Measurements from ENCODE around the gene ASB16. TPM values are rescaled to one million over a fixed set of nuclear protein-coding genes. Genes with fewer than 3 reads are reported as not detected.

The ASB16 gene
- total and polyA plus RNA-seq, 2 donors (not counting 1 experiment from before 2014, with no cell fraction given): 0.17 TPM; not detected in 1

DNA sequence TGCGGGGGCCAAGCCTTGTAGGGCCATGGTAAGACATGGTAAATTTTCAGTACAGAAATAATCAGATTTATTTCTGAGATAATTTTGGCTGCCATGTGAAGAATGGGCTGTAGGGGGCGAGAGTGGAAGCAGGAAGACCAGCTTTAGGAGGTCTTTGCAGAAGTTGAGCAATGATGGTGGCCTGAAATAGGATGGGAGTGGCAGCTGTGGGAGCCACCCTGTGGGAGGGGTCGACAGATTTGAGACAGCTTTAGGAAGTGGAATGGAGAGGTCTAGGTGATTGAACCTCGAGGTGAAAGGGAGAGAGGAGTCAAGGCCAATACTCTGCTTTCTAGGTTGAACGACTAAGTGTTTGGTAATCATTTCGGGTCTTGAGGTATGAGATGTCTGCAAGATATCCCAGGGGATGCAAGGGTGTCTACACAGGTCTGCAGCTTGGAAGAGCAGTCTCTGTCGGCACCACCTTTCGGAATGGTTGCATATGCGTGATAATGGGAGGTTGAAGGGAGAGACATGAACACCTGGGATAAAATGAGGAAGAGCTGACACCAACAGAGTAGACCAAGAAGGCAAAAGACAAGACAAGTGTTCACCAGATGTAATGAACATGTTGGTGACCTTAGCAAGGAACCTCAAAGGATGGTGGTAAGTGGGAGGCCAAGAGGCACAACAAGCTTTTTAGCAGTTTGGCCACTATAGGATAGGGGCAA, 33.4 kb downstream of the ASB16 start:
- no peaks in the 10 kb centered on the region for H3K27me3 ChIP-seq (ENCODE audit: control insufficient read depth, insufficient read depth, low read length)
- H3K79me2 ChIP-seq (ENCODE audit: control insufficient read depth, insufficient read depth, low read length): peaks cover under 1% of the 10 kb centered on the region
- H3K4me3 ChIP-seq (replicated peaks in 1 of 4; ENCODE audit: control extremely low read depth in 1 of 4, insufficient read depth in 1 of 4, low read depth in 3 of 4, low read length in 4 of 4): no peak overlapping the region
- peak; percentile 40 to 72 for DNase-seq (ENCODE audit: low read depth in 2 of 2)
- H3K9me3 ChIP-seq (ENCODE audit: control insufficient read depth, insufficient read depth, low read depth, low read length): no peaks in the 10 kb centered on the region
- H3K9ac ChIP-seq (ENCODE audit: insufficient read depth, low read length): no peak overlapping the region
- peaks cover 31% of the 10 kb centered on the region for H3K4me1 ChIP-seq (ENCODE audit: control insufficient read depth, extremely low read depth, insufficient read depth, low read length)
- TF ChIP-seq, protein P1, sequence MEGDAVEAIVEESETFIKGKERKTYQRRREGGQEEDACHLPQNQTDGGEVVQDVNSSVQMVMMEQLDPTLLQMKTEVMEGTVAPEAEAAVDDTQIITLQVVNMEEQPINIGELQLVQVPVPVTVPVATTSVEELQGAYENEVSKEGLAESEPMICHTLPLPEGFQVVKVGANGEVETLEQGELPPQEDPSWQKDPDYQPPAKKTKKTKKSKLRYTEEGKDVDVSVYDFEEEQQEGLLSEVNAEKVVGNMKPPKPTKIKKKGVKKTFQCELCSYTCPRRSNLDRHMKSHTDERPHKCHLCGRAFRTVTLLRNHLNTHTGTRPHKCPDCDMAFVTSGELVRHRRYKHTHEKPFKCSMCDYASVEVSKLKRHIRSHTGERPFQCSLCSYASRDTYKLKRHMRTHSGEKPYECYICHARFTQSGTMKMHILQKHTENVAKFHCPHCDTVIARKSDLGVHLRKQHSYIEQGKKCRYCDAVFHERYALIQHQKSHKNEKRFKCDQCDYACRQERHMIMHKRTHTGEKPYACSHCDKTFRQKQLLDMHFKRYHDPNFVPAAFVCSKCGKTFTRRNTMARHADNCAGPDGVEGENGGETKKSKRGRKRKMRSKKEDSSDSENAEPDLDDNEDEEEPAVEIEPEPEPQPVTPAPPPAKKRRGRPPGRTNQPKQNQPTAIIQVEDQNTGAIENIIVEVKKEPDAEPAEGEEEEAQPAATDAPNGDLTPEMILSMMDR (conservative IDR thresholded peaks at IDR 0.05 in 1 of 2, IDR thresholded peaks at IDR 0.05 in 1 of 2; ENCODE audit: low read depth in 1 of 2, low read length in 2 of 2): peak; percentile 64 to 83
- no peak for TF ChIP-seq EZH2 (IDR thresholded peaks at IDR 0.05; ENCODE audit: low read length, missing control alignments)
- peak overlapping the region; percentile 6 for H3K27ac ChIP-seq (ENCODE audit: insufficient read depth, low read length)
- H2AFZ ChIP-seq (ENCODE audit: low read length): no peak overlapping the region
- H4K20me1 ChIP-seq (ENCODE audit: control insufficient read depth, extremely low read depth, insufficient read depth, low read length): no peaks in the 10 kb centered on the region
- H3K4me2 ChIP-seq (ENCODE audit: extremely low read depth, insufficient read depth, low read length): no peak overlapping the region
- peaks cover 11% of the 10 kb centered on the region for H3K36me3 ChIP-seq (ENCODE audit: control insufficient read depth, insufficient read depth, low read length)

DNA sequence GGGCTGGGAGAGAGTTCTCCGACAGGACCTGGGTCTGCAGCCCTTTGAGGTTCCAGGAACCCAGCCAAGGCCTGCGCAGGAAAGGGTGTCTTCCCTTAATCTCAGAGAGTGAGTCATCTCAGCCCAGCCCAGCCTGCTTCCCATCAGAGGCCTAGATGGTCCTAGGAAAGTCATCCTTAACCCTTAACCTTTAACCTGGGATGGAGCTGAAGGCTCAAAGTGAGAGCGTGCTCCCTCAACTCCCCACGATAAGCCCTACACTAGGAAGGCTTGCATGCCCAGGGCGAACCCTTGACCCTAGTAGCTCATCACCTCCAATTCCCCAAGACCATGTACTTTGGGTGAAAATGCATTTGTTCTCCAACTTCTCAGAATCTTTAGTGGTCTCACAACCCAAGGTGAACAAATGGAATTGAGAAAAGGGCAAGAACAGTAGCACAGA, 34.0 kb downstream of the ASB16 start:
- peak; percentile 65 to 70 for DNase-seq (ENCODE audit: low read depth in 2 of 2)
- H3K4me1 ChIP-seq (ENCODE audit: control insufficient read depth, extremely low read depth, insufficient read depth, low read length): peaks cover 35% of the 10 kb centered on the region
- H3K4me2 ChIP-seq (ENCODE audit: extremely low read depth, insufficient read depth, low read length): no peak overlapping the region
- H3K27ac ChIP-seq (ENCODE audit: insufficient read depth, low read length): peak overlapping the region; percentile 26
- H3K4me3 ChIP-seq (replicated peaks in 1 of 4; ENCODE audit: control extremely low read depth in 1 of 4, insufficient read depth in 1 of 4, low read depth in 3 of 4, low read length in 4 of 4): no peak overlapping the region
- no peak overlapping the region for H2AFZ ChIP-seq (ENCODE audit: low read length)
- H3K9me3 ChIP-seq (ENCODE audit: control insufficient read depth, insufficient read depth, low read depth, low read length): no peaks in the 10 kb centered on the region
- no peak overlapping the region for H3K9ac ChIP-seq (ENCODE audit: insufficient read depth, low read length)
- no peaks in the 10 kb centered on the region for H3K27me3 ChIP-seq (ENCODE audit: control insufficient read depth, insufficient read depth, low read length)
- no peaks in the 10 kb centered on the region for H3K79me2 ChIP-seq (ENCODE audit: control insufficient read depth, insufficient read depth, low read length)
- H4K20me1 ChIP-seq (ENCODE audit: control insufficient read depth, extremely low read depth, insufficient read depth, low read length): no peaks in the 10 kb centered on the region
- TF ChIP-seq, protein P1 (conservative IDR thresholded peaks at IDR 0.05 in 1 of 2, IDR thresholded peaks at IDR 0.05 in 1 of 2; ENCODE audit: low read depth in 1 of 2, low read length in 2 of 2): no peak
- no peak for TF ChIP-seq EZH2 (IDR thresholded peaks at IDR 0.05; ENCODE audit: low read length, missing control alignments)
- peaks cover 15% of the 10 kb centered on the region for H3K36me3 ChIP-seq (ENCODE audit: control insufficient read depth, insufficient read depth, low read length)

DNA sequence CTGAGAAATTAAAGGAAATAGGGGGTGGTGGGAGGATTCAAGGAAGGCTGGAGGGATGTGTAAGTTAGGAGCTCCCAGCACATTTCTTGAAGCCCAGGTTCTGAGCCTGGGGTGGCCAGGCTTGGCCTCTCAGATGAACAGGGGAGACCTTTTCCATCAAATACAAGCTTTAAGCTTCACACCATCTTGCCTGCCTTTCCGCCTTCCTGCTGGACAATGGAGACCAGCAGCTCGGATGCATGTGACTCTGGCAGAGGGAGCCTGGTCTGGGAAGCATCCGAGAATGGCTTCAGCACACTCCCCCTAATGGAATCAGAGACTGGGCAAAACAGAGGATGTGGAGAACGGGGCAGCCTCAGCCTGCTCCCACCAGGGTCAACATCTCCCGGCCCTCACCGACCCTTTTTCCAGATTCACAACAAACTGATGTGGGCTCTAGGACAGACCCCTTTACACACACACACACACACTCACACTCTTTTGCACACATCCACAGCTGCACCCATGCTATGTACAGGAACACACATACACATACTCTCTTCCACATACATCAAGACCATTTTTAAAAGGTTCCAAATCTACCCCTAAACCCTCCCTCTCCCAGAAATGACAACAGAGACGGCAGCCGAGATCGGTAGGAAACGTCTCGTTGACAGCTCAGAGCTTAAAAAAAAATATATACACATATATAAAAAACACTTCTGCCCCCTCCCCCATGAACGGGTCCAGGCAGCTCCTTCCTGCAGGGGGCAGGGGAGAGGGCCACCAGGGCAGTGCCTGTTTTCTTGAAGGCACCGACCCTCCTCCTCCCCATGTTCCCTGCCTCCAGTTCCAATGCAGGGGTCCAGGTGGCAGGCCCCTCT, 35.7 kb downstream of the ASB16 start:
- H3K4me1 ChIP-seq (ENCODE audit: control insufficient read depth, extremely low read depth, insufficient read depth, low read length): peaks cover 42% of the 10 kb centered on the region
- H3K4me2 ChIP-seq (ENCODE audit: extremely low read depth, insufficient read depth, low read length): no peak overlapping the region
- H4K20me1 ChIP-seq (ENCODE audit: control insufficient read depth, extremely low read depth, insufficient read depth, low read length): no peaks in the 10 kb centered on the region
- H3K4me3 ChIP-seq (replicated peaks in 1 of 4; ENCODE audit: control extremely low read depth in 1 of 4, insufficient read depth in 1 of 4, low read depth in 3 of 4, low read length in 4 of 4): no peak overlapping the region
- H3K79me2 ChIP-seq (ENCODE audit: control insufficient read depth, insufficient read depth, low read length): no peaks in the 10 kb centered on the region
- TF ChIP-seq EZH2 (IDR thresholded peaks at IDR 0.05; ENCODE audit: low read length, missing control alignments): no peak
- TF ChIP-seq, protein P1 (conservative IDR thresholded peaks at IDR 0.05 in 1 of 2, IDR thresholded peaks at IDR 0.05 in 1 of 2; ENCODE audit: low read depth in 1 of 2, low read length in 2 of 2): peak; percentile 8 to 22
- no peaks in the 10 kb centered on the region for H3K27me3 ChIP-seq (ENCODE audit: control insufficient read depth, insufficient read depth, low read length)
- no peak overlapping the region for H2AFZ ChIP-seq (ENCODE audit: low read length)
- H3K9ac ChIP-seq (ENCODE audit: insufficient read depth, low read length): no peak overlapping the region
- no peak for DNase-seq (ENCODE audit: low read depth in 2 of 2)
- H3K9me3 ChIP-seq (ENCODE audit: control insufficient read depth, insufficient read depth, low read depth, low read length): no peaks in the 10 kb centered on the region
- peaks cover 24% of the 10 kb centered on the region for H3K36me3 ChIP-seq (ENCODE audit: control insufficient read depth, insufficient read depth, low read length)
- H3K27ac ChIP-seq (ENCODE audit: insufficient read depth, low read length): no peak overlapping the region
